Astrocyte (in vitro differentiated cells and primary cell): ENCODE results near the gene SUPT6H. TPM values are rescaled to one million over a fixed set of nuclear protein-coding genes. Genes with fewer than 3 reads are reported as not detected.

ENCODE experiments used
- DNase-seq: peaks from one replicate; pipeline ENCODE4 v3.0.0-alpha.2; 2010; ENCODE audit warnings: low read depth
- FAIRE-seq: peaks from 2 replicates; lab custom pipeline; 2011; peaks lifted over from hg19 to GRCh38; lab: Jason Lieb, UNC
- H2AFZ ChIP-seq: 2 replicates; pipeline ENCODE4 v1.6.0; 2012; ENCODE audit warnings: low read depth, low read length, inconsistent platforms
- H3K27ac ChIP-seq: 2 replicates; pipeline ENCODE4 v1.5.1; 2011; ENCODE audit warnings: low read depth, low read length, inconsistent platforms
- H3K27me3 ChIP-seq: 2 replicates; pipeline ENCODE4 v1.6.0; 2011; ENCODE audit warnings: low read length, inconsistent platforms; ENCODE audit not compliant: insufficient read depth
- H3K36me3 ChIP-seq: 2 replicates; pipeline ENCODE4 v1.5.1; 2011; ENCODE audit warnings: low read length, inconsistent platforms; ENCODE audit not compliant: insufficient read depth
- H3K4me1 ChIP-seq: 2 replicates; pipeline ENCODE4 v1.5.1; 2011; ENCODE audit warnings: low read length, inconsistent platforms; ENCODE audit not compliant: insufficient read depth
- H3K4me2 ChIP-seq: 2 replicates; pipeline ENCODE4 v1.6.0; 2012; ENCODE audit warnings: low read length, inconsistent platforms
- H3K4me3 ChIP-seq: 2 replicates; pipeline ENCODE4 v1.5.1; 2011; ENCODE audit warnings: low read depth, mild to moderate bottlenecking, low read length, inconsistent platforms; ENCODE audit not compliant: insufficient read depth
- H3K79me2 ChIP-seq: 2 replicates; pipeline ENCODE4 v1.6.0; 2012; ENCODE audit warnings: mild to moderate bottlenecking, low read length, inconsistent platforms; ENCODE audit not compliant: insufficient read depth
- H3K9ac ChIP-seq: 2 replicates; pipeline ENCODE4 v1.6.0; 2012; ENCODE audit warnings: mild to moderate bottlenecking, low read length, inconsistent platforms
- H3K9me3 ChIP-seq: 2 replicates; pipeline ENCODE4 v1.5.1; 2012; ENCODE audit warnings: low read depth, mild to moderate bottlenecking, low read length, inconsistent platforms; ENCODE audit not compliant: insufficient read depth
- H4K20me1 ChIP-seq: 2 replicates; pipeline ENCODE4 v1.6.0; 2012; ENCODE audit warnings: low read length, inconsistent platforms; ENCODE audit not compliant: insufficient read depth
- H3K27ac Mint-ChIP-seq: one replicate; pipeline ENCODE4 v1.8.0; 2021; ENCODE audit warnings: mild to moderate bottlenecking, mixed read lengths; ENCODE audit not compliant: unreplicated experiment
- H3K27me3 Mint-ChIP-seq: one replicate; pipeline ENCODE4 v1.8.0; 2021; ENCODE audit warnings: low read depth, mixed read lengths; ENCODE audit not compliant: unreplicated experiment
- H3K36me3 Mint-ChIP-seq: one replicate; pipeline ENCODE4 v1.8.0; 2021; ENCODE audit warnings: low read depth, mixed read lengths; ENCODE audit not compliant: unreplicated experiment
- H3K4me1 Mint-ChIP-seq: one replicate; pipeline ENCODE4 v1.8.0; 2021; ENCODE audit warnings: low read depth, mixed read lengths; ENCODE audit not compliant: unreplicated experiment
- H3K4me3 Mint-ChIP-seq: one replicate; pipeline ENCODE4 v1.8.0; 2021; ENCODE audit warnings: mild to moderate bottlenecking, moderate library complexity, mixed read lengths; ENCODE audit not compliant: unreplicated experiment
- H3K9me3 Mint-ChIP-seq: one replicate; pipeline ENCODE4 v1.8.0; 2021; ENCODE audit warnings: mild to moderate bottlenecking, mixed read lengths; ENCODE audit not compliant: unreplicated experiment
- EZH2 ChIP-seq: IDR thresholded peaks from 2 replicates; pipeline ENCODE4 v1.6.1; 2012; ENCODE audit warnings: mild to moderate bottlenecking, low read length, inconsistent platforms; ENCODE audit not compliant: insufficient read depth
- total RNA-seq: library from RNA; stranded (reverse); gene quantifications from 2 replicates; pipeline ENCODE4 v1.2.1, GENCODE V29; 2021
- TF ChIP-seq, protein P1 (sequence below): IDR thresholded peaks from 2 replicates; pipeline ENCODE4 v1.5.1; 2011; ENCODE audit warnings: low read depth, mild to moderate bottlenecking, inconsistent platforms, low read length, moderate library complexity; ENCODE audit not compliant: insufficient read depth

Gene SUPT6H
- total RNA-seq, 1 donor from 2014 or later, result 95.9 TPM

DNA sequence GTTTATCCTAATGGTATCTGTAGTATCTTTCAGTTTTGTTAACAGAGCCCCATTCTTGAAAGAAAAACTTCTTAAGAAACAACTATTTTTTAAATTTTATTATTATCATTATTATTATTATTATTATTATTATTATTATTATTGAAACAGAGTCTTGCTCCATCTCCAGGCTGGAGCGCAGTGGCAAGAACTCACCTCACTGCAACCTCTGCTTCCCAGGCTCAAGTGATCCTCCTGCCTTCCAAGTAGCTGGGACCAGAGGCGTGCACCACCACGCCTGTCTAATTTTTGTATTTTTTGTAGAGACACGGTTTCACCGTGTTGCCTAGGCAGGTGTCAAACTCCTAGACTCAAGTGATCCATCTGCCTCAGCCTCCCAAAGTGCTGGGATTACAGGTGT, 23.4 kb downstream of the SUPT6H start:
- no peaks in the 10 kb centered on the region for H3K4me1 ChIP-seq
- H3K79me2 ChIP-seq, result no peaks in the 10 kb centered on the region
- peaks cover 89% of the 10 kb centered on the region for H3K36me3 ChIP-seq
- Mint-ChIP-seq H3K9me3 (no peaks in the 10 kb centered on the region), H3K4me1 (no peaks in the 10 kb centered on the region), H3K4me3 (no peak overlapping the region), H3K36me3 (peaks cover 40% of the 10 kb centered on the region), H3K27ac (no peak overlapping the region), H3K27me3 (no peaks in the 10 kb centered on the region)
- TF ChIP-seq, protein P1, sequence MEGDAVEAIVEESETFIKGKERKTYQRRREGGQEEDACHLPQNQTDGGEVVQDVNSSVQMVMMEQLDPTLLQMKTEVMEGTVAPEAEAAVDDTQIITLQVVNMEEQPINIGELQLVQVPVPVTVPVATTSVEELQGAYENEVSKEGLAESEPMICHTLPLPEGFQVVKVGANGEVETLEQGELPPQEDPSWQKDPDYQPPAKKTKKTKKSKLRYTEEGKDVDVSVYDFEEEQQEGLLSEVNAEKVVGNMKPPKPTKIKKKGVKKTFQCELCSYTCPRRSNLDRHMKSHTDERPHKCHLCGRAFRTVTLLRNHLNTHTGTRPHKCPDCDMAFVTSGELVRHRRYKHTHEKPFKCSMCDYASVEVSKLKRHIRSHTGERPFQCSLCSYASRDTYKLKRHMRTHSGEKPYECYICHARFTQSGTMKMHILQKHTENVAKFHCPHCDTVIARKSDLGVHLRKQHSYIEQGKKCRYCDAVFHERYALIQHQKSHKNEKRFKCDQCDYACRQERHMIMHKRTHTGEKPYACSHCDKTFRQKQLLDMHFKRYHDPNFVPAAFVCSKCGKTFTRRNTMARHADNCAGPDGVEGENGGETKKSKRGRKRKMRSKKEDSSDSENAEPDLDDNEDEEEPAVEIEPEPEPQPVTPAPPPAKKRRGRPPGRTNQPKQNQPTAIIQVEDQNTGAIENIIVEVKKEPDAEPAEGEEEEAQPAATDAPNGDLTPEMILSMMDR, result no peak
- no peak for TF ChIP-seq EZH2
- H3K4me2 ChIP-seq, result no peak overlapping the region
- no peak overlapping the region for H3K27ac ChIP-seq
- no peak overlapping the region for H2AFZ ChIP-seq
- H3K9ac ChIP-seq, result no peak overlapping the region
- DNase-seq (no peak), FAIRE-seq (no peak)
- peaks cover 16% of the 10 kb centered on the region for H4K20me1 ChIP-seq
- H3K4me3 ChIP-seq, result no peak overlapping the region
- no peaks in the 10 kb centered on the region for H3K9me3 ChIP-seq
- no peaks in the 10 kb centered on the region for H3K27me3 ChIP-seq

DNA sequence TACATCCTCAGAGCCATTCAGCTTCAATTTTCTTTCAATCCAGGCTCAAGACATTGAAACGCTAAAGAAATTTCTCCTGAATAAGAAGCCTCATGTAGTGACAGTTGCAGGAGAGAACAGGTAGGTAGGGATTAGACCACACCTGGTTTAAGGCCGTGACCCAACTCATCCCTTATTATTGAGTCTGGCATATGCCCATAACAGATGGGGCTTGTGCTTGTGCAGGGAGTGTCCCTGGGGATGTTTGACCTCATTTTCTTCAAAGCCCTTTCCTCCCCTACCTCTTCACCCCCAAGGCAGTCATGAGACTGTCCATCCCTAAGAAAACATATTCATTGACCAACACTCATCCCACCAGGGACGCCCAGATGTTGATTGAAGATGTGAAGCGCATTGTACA, 24.3 kb downstream of the SUPT6H start:
- H3K79me2 ChIP-seq, result no peaks in the 10 kb centered on the region
- Mint-ChIP-seq H3K27me3 (no peaks in the 10 kb centered on the region), H3K36me3 (peaks cover 40% of the 10 kb centered on the region), H3K9me3 (no peaks in the 10 kb centered on the region), H3K4me1 (no peaks in the 10 kb centered on the region), H3K27ac (no peak overlapping the region), H3K4me3 (no peak overlapping the region)
- DNase-seq (no peak), FAIRE-seq (no peak)
- no peak overlapping the region for H3K4me2 ChIP-seq
- H3K4me3 ChIP-seq, result no peak overlapping the region
- H3K27me3 ChIP-seq, result no peaks in the 10 kb centered on the region
- no peaks in the 10 kb centered on the region for H3K4me1 ChIP-seq
- TF ChIP-seq, protein P1, result no peak
- TF ChIP-seq EZH2, result no peak
- peaks cover 87% of the 10 kb centered on the region for H3K36me3 ChIP-seq
- H3K9ac ChIP-seq, result no peak overlapping the region
- H3K9me3 ChIP-seq, result no peaks in the 10 kb centered on the region
- H2AFZ ChIP-seq, result no peak overlapping the region
- no peak overlapping the region for H3K27ac ChIP-seq
- peaks cover 16% of the 10 kb centered on the region for H4K20me1 ChIP-seq

DNA sequence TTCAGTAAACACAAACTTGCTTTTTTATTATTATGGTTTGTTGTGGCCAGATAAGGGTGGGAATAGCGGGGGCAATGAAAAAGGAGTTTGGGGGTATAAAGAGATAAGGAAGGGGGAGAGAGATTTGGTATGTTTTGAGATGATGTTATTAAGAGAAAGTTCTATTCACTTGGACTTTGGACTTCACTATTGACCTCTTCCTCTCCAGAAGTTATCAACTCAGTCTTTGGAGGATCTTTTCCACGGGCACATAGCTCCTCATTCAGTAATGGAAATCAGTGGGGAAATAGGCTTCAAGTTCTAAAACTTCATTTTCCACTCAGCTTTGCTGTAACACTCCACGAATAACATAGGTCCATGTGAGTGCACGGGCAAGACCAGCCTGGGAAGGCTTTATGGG, 26.5 kb downstream of the SUPT6H start:
- TF ChIP-seq, protein P1, result no peak
- DNase-seq, result no peak
- Mint-ChIP-seq H3K4me1 (no peaks in the 10 kb centered on the region), H3K36me3 (peaks cover 34% of the 10 kb centered on the region), H3K9me3 (no peaks in the 10 kb centered on the region), H3K27ac (no peak overlapping the region), H3K27me3 (no peaks in the 10 kb centered on the region), H3K4me3 (no peak overlapping the region)
- Histone ChIP-seq H3K27me3 (no peaks in the 10 kb centered on the region), H2AFZ (no peak overlapping the region), H3K79me2 (no peaks in the 10 kb centered on the region), H3K9ac (no peak overlapping the region), H3K9me3 (no peaks in the 10 kb centered on the region), H3K36me3 (peaks cover 71% of the 10 kb centered on the region), H3K27ac (no peak overlapping the region), H3K4me1 (no peaks in the 10 kb centered on the region), H4K20me1 (peaks cover 16% of the 10 kb centered on the region), H3K4me3 (no peak overlapping the region), H3K4me2 (no peak overlapping the region)
- no peak for FAIRE-seq
